ENCODE results near the gene MDM1. TPM values are rescaled to one million over a fixed set of nuclear protein-coding genes. Genes with fewer than 3 reads are reported as not detected.

Gene MDM1
- total RNA-seq, 2 donors from 2014 or later, result 12.4 to 18.9 TPM

DNA sequence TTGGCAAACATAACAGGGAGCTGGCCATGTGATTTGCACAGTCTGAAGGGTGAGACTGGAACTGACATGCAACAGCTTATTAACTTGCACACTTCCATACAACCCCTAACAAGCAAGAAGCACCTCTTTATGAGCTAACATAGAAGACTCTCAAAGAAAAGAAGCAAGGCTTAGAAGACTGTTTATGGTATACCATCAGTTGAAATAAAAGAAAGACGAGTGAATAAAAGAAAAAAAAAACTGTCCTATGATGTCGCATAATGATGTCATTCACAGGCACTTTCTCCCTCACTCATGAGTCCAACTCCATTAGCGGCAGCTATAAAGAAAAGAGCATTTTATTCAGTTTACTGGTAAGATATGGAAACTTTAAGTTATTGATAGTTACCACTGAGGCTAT is 3.3 kb upstream of the MDM1 start:
- Histone ChIP-seq H3K4me1 (replicated peaks) (no peaks in the 10 kb centered on the region), H3K4me3 (no peak overlapping the region), H3K27ac (peak overlapping the region in 1 of 2 donors; percentile 5), H3K27me3 (replicated peaks; ENCODE audit: insufficient read depth) (no peaks in the 10 kb centered on the region), H3K36me3 (no peaks in the 10 kb centered on the region), H3K9me3 (no peaks in the 10 kb centered on the region)
- DNase-seq (ENCODE audit: low spot score), result no peak
- intact Hi-C loops (cut with DNase I), result no loop called here
- peak; percentile 24 for TF ChIP-seq POLR2AphosphoS5 (IDR thresholded peaks at IDR 0.05)
- no peak for TF ChIP-seq POLR2A (IDR thresholded peaks at IDR 0.05)
- WGBS, result 64% methylated on average over 3 of the region's 3 CpGs

DNA sequence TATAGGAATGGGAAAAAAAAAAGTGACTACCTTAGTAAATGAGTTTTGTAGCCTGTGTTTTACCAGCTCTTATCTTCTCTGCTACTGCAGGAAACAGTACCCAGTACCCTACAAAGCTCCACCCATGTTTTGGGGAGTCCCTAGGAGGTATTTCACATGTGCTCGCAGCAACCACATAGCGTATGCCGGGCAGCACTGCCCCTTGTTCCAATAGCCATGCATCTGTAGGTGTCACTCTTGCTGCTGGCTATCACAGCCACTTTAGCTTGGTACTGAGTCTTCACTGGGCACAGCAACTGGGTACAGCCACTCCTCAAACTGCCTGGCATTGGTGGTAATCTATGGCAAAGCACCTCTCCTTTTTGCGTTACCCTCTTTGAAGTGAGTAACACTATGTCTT is 2.0 kb upstream of the MDM1 start:
- Histone ChIP-seq H3K27ac (no peak overlapping the region), H3K36me3 (no peaks in the 10 kb centered on the region), H3K9me3 (no peaks in the 10 kb centered on the region), H3K4me1 (replicated peaks) (no peaks in the 10 kb centered on the region), H3K27me3 (replicated peaks; ENCODE audit: insufficient read depth) (no peaks in the 10 kb centered on the region), H3K4me3 (no peak overlapping the region)
- no peak for DNase-seq (ENCODE audit: low spot score)
- intact Hi-C loops (cut with DNase I), result no loop called here
- 75% methylated on average over 4 of the region's 4 CpGs for WGBS
- TF ChIP-seq POLR2AphosphoS5 (IDR thresholded peaks at IDR 0.05) (no peak), POLR2A (IDR thresholded peaks at IDR 0.05) (no peak)
- TF ChIP-seq, protein P1, sequence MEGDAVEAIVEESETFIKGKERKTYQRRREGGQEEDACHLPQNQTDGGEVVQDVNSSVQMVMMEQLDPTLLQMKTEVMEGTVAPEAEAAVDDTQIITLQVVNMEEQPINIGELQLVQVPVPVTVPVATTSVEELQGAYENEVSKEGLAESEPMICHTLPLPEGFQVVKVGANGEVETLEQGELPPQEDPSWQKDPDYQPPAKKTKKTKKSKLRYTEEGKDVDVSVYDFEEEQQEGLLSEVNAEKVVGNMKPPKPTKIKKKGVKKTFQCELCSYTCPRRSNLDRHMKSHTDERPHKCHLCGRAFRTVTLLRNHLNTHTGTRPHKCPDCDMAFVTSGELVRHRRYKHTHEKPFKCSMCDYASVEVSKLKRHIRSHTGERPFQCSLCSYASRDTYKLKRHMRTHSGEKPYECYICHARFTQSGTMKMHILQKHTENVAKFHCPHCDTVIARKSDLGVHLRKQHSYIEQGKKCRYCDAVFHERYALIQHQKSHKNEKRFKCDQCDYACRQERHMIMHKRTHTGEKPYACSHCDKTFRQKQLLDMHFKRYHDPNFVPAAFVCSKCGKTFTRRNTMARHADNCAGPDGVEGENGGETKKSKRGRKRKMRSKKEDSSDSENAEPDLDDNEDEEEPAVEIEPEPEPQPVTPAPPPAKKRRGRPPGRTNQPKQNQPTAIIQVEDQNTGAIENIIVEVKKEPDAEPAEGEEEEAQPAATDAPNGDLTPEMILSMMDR (IDR thresholded peaks at IDR 0.05), result no peak

DNA sequence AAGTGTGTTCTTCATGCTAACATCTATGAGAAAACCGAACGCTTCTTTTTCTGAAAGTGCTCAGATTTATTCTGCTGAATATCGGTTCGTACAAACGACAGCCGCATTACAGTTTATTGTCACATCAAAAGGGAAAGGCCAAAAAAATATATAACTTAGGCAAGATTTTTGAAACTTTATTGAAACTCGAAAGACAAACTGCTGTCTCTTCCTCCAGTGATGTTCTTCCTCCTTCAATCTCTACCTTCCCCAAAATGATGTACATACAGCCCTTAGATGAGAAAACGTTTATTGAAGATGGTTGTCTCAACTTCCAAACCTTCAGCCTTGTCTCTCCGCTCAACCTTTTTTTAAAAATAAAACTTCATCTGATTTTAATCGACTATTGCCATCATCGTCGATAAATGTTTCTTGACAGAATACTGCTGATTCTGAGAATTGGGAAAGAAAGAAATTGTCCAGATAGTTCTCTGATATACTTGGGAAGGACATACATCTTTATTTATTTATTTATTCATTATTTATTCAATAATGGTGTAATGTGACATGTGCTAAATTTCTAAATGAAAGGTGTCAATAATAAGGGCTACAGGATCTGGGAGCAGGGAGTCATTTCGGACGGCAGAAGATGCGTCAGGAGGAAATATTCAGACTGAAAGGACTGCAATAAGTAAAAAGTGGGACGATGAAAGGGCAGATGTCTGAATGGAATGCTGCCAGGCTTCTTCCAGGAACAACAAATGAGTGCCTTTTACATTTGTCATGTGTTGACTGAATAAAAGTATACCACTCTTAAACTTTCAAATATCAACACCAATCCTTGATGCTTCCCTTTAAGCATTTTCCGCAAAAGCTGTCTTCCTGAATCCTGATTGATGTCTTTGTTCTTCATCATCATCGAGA is 817 bp upstream of the MDM1 start:
- DNase-seq (ENCODE audit: low spot score), result no peak
- Histone ChIP-seq H3K9me3 (no peaks in the 10 kb centered on the region), H3K27ac (peak overlapping the region; percentile 45 to 77), H3K36me3 (no peaks in the 10 kb centered on the region), H3K4me1 (replicated peaks) (no peaks in the 10 kb centered on the region), H3K27me3 (replicated peaks; ENCODE audit: insufficient read depth) (no peaks in the 10 kb centered on the region), H3K4me3 (peak overlapping the region; percentile 58 to 70)
- TF ChIP-seq, protein P1 (IDR thresholded peaks at IDR 0.05), result no peak
- TF ChIP-seq POLR2AphosphoS5 (IDR thresholded peaks at IDR 0.05) (no peak), POLR2A (IDR thresholded peaks at IDR 0.05) (no peak)
- WGBS, result 49% methylated on average over 18 of the region's 18 CpGs
- intact Hi-C loops (cut with DNase I), result no loop called here

DNA sequence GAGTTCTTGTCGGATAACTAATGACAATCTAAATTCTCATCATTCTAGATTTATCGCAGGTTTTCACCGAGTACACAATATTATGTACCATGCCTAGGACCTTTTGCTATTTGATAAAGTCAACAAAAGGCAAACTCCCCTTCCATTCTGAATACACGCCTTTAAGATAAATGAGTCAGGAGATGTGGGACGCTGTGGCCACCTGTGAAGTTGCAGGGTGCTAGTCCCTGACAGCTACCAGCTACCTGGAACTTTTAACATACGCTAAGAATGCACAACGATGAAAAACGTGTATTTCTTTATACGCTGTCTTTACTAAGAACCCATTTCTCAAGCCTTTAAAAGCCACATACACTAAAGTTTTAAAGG is 678 bp downstream of the MDM1 start:
- WGBS, result 16% methylated on average over 9 of the region's 9 CpGs
- intact Hi-C loops (cut with DNase I), result no loop called here
- H3K27ac ChIP-seq, result peak overlapping the region in 1 of 2 donors; percentile 4
- no peaks in the 10 kb centered on the region for H3K9me3 ChIP-seq
- no peaks in the 10 kb centered on the region for H3K27me3 ChIP-seq (replicated peaks; ENCODE audit: insufficient read depth)
- H3K4me3 ChIP-seq, result peak overlapping the region; percentile 58 to 70
- DNase-seq (ENCODE audit: low spot score), result no peak
- no peaks in the 10 kb centered on the region for H3K4me1 ChIP-seq (replicated peaks)
- TF ChIP-seq POLR2AphosphoS5 (IDR thresholded peaks at IDR 0.05) (no peak), POLR2A (IDR thresholded peaks at IDR 0.05) (no peak)
- TF ChIP-seq, protein P1 (IDR thresholded peaks at IDR 0.05), result no peak
- H3K36me3 ChIP-seq, result no peaks in the 10 kb centered on the region

DNA sequence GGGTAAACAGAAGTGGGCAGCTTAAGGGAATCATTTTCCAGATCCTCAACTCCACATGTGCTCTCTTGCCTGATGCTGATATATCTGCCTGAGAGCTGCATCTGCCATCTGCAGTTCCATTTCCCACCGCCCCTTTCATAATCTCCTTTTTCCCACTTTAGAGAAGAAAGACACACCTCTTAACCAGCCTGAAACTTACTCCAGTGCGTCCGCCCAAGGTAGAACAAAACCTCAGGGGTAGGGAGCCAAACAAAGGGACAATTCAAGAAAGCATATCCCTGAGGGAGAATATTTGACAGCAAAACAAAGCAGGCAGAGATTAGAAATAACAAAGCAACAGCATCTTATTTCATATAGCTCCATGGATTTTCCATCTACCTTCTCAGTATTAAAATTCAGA is 4.3 kb downstream of the MDM1 start:
- no peaks in the 10 kb centered on the region for H3K4me1 ChIP-seq (replicated peaks)
- intact Hi-C loops (cut with DNase I), result no loop called here
- WGBS, result 62% methylated on average over 3 of the region's 3 CpGs

More for the DNA sequence above, 4.3 kb downstream of the MDM1 start:
- no peak for TF ChIP-seq POLR2AphosphoS5 (IDR thresholded peaks at IDR 0.05)
- TF ChIP-seq POLR2A (IDR thresholded peaks at IDR 0.05), result no peak
- TF ChIP-seq, protein P1 (IDR thresholded peaks at IDR 0.05), result no peak
- no peak overlapping the region for H3K27ac ChIP-seq
- H3K36me3 ChIP-seq, result no peaks in the 10 kb centered on the region
- H3K9me3 ChIP-seq, result no peaks in the 10 kb centered on the region
- DNase-seq (ENCODE audit: low spot score), result no peak
- H3K27me3 ChIP-seq (replicated peaks; ENCODE audit: insufficient read depth), result no peaks in the 10 kb centered on the region
- H3K4me3 ChIP-seq, result no peak overlapping the region
